IPS-18c (cell line): ENCODE measurements around the gene FBXL2.

Experiments used
- H3K4me3 ChIP-seq: 2 replicates; pipeline ENCODE4 v1.7.0; 2013; ENCODE audit warnings: low read depth, mild to moderate bottlenecking, low read length, moderate library complexity; ENCODE audit not compliant: insufficient read depth
- H3K9me3 ChIP-seq: one replicate; pipeline ENCODE4 v1.6.1; 2013; ENCODE audit warnings: mild to moderate bottlenecking, low read length, moderate library complexity; ENCODE audit not compliant: control insufficient read depth, insufficient read depth

The FBXL2 gene

GRCh38 chr3:33363113-33363800, 86.0 kb downstream of the FBXL2 start:
- no peak overlapping the region for H3K4me3 ChIP-seq
- no peaks in the 10 kb centered on the region for H3K9me3 ChIP-seq

DNA sequence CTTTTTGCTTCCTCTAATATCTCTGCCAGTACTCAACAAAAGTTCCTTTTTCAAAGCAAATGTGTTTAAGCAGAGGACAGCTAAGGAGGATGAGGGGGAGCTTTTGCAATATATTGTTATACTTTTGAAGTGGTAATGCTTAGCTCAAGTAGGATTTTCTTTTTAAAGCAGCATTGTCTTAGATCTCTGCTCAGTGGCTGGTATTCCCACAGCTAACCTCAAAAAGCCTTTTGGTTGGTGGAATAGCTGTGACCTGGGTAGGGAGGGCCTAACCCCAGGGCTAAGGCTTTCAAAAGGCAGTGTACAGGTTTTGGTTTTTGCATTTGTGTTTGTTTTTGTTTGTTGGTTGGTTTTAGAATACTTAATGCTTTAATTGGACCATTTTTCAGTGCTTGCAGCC, 86.8 kb downstream of the FBXL2 start:
- no peaks in the 10 kb centered on the region for H3K9me3 ChIP-seq
- no peak overlapping the region for H3K4me3 ChIP-seq

GRCh38 chr3:33364531-33365128, 87.4 kb downstream of the FBXL2 start:
- no peak overlapping the region for H3K4me3 ChIP-seq
- no peaks in the 10 kb centered on the region for H3K9me3 ChIP-seq

DNA sequence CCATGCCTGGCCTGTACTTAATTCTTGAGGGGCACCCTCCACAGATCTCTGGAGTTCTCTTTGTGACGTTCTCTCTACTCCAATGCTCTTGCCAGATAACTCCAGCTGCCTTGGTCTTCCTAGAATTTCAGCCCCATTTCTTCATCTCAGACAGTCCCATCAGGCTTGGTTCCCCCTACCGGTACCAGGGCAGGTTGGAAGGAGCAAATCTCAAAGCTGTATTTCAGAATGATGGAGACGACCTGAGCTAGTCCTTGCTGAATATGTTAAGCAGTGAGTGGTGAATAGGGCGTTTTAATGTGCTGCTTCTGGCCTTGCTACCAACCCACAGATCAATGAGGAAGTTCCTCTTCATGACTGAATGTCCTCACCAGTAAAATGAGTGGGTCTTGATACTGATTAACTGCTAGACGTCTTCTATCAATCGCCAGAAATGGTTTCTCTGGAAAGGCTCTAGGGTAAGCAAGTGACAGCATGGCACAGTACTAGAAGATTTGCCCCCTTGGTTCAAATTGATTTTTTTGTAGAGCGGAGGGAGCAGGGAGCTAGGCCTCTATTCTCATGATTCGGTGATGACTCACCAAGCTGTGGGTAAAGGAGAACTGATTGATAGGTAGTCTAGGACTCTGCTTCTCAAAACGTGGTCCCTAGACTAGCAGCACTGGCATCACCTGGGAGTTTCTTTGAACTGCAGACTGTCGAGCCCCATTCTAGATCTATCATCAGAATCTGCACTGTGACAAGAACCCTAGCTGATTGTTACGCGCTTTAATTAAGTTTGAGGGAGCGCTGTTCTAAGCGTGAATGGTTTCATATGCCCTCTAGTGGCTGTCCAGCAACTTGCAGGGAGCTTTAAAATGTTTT, 95.2 kb downstream of the FBXL2 start:
- Histone ChIP-seq H3K4me3 (no peak overlapping the region), H3K9me3 (no peaks in the 10 kb centered on the region)

- Histone ChIP-seq H3K9me3 (no peaks in the 10 kb centered on the region), H3K4me3 (no peak overlapping the region)
Measured at GRCh38 chr3:33373082-33373437, 95.8 kb downstream of the FBXL2 start.

GRCh38 chr3:33377489-33377888, 100.2 kb downstream of the FBXL2 start:
- Histone ChIP-seq H3K4me3 (no peak overlapping the region), H3K9me3 (no peaks in the 10 kb centered on the region)

- no peaks in the 10 kb centered on the region for H3K9me3 ChIP-seq
- H3K4me3 ChIP-seq, result no peak overlapping the region
Measured at GRCh38 chr3:33377931-33378330, 100.7 kb downstream of the FBXL2 start.

GRCh38 chr3:33380653-33381052, 103.4 kb downstream of the FBXL2 start:
- Histone ChIP-seq H3K4me3 (no peak overlapping the region), H3K9me3 (no peaks in the 10 kb centered on the region)

DNA sequence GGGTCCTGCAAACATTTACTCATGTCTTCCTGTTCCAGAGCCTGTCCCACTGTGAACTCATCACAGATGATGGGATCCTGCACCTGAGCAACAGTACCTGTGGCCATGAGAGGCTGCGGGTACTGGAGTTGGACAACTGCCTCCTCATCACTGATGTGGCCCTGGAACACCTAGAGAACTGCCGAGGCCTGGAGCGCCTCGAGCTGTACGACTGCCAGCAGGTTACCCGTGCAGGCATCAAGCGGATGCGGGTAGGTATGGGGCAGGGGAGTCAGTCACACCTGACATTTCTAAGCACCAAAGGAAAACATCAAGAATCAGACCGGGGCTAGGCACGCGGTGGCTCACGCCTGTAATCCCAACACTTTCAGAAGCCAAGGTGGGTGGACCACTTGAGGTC, 106.7 kb downstream of the FBXL2 start:
- Histone ChIP-seq H3K4me3 (no peak overlapping the region), H3K9me3 (no peaks in the 10 kb centered on the region)

- H3K4me3 ChIP-seq, result no peak overlapping the region
- H3K9me3 ChIP-seq, result no peaks in the 10 kb centered on the region
Measured at GRCh38 chr3:33385423-33385822, 108.2 kb downstream of the FBXL2 start.

- Histone ChIP-seq H3K9me3 (no peaks in the 10 kb centered on the region), H3K4me3 (no peak overlapping the region)
Measured at GRCh38 chr3:33386631-33387030, 109.4 kb downstream of the FBXL2 start.

DNA sequence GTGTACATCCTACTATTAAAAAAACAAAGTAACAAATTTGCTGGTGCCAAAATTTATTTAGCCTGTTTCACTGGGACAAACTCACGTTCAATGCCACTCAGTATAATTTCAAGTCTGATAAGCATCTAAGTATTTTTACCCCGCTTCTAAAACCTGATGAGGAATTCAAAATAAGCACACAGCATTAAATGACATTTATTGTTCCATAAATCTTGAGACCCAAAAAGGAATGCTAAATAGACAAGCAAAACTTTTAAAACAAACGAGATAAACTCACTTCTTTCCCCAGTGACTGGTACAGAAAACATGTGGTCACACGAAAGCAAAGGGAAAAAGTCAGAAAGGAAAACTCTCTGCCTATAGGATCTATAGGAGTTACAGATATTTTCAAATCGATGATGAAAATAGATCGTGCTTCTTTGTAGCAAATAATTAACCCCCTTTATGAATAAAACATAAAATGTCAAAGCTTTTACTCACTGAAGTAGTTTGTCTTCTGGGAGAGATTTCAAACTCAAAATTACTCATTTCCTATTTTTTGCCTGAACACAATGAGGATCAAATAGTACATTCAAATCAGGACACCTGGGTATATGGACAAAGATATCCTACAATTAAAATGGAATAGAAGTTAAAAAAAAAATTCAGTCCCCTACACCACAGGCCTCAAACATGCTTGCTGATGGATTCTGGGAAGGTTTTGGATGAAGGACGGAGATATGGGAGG, 111.3 kb downstream of the FBXL2 start:
- H3K4me3 ChIP-seq, result no peak overlapping the region

GRCh38 chr3:33389908-33390307, 112.7 kb downstream of the FBXL2 start:
- Histone ChIP-seq H3K4me3 (no peak overlapping the region), H3K9me3 (no peaks in the 10 kb centered on the region)

More for the DNA sequence above, 111.3 kb downstream of the FBXL2 start:
- H3K9me3 ChIP-seq, result no peaks in the 10 kb centered on the region

- H3K9me3 ChIP-seq, result no peaks in the 10 kb centered on the region
- H3K4me3 ChIP-seq, result no peak overlapping the region
Measured at GRCh38 chr3:33391255-33391995, 114.2 kb downstream of the FBXL2 start.

GRCh38 chr3:33392144-33392543, 114.9 kb downstream of the FBXL2 start:
- H3K4me3 ChIP-seq, result no peak overlapping the region
- H3K9me3 ChIP-seq, result no peaks in the 10 kb centered on the region

GRCh38 chr3:33392703-33393125, 115.5 kb downstream of the FBXL2 start:
- Histone ChIP-seq H3K4me3 (no peak overlapping the region), H3K9me3 (no peaks in the 10 kb centered on the region)
